Measurements from ENCODE around the gene ARHGAP28.

ARHGAP28 gene

GRCh38 chr18:6775702-6776101 is 46.2 kb downstream of the ARHGAP28 start:
- DNase-seq (ENCODE audit: low read depth in 2 of 2): no peak
- no peak for TF ChIP-seq CTCF (IDR thresholded peaks at IDR 0.05; ENCODE audit: low read depth, low read length)
- H3K4me3 ChIP-seq (replicated peaks in 1 of 2; ENCODE audit: low read depth in 2 of 2, low read length in 2 of 2): no peak overlapping the region

GRCh38 chr18:6776188-6776587 is 46.7 kb downstream of the ARHGAP28 start:
- no peak for TF ChIP-seq CTCF (IDR thresholded peaks at IDR 0.05; ENCODE audit: low read depth, low read length)
- DNase-seq (ENCODE audit: low read depth in 2 of 2): peak; percentile 55 to 91
- H3K4me3 ChIP-seq (replicated peaks in 1 of 2; ENCODE audit: low read depth in 2 of 2, low read length in 2 of 2): no peak overlapping the region

- no peak overlapping the region for H3K4me3 ChIP-seq (replicated peaks in 1 of 2; ENCODE audit: low read depth in 2 of 2, low read length in 2 of 2)
- no peak for DNase-seq (ENCODE audit: low read depth in 2 of 2)
- no peak for TF ChIP-seq CTCF (IDR thresholded peaks at IDR 0.05; ENCODE audit: low read depth, low read length)
Observed at GRCh38 chr18:6777509-6777908, 48.0 kb downstream of the ARHGAP28 start.

- H3K4me3 ChIP-seq (replicated peaks in 1 of 2; ENCODE audit: low read depth in 2 of 2, low read length in 2 of 2): no peak overlapping the region
- TF ChIP-seq CTCF (IDR thresholded peaks at IDR 0.05; ENCODE audit: low read depth, low read length): no peak
- no peak for DNase-seq (ENCODE audit: low read depth in 2 of 2)
Observed at GRCh38 chr18:6778459-6779247, 49.1 kb downstream of the ARHGAP28 start.

- DNase-seq (ENCODE audit: low read depth in 2 of 2): no peak
- no peak overlapping the region for H3K4me3 ChIP-seq (replicated peaks in 1 of 2; ENCODE audit: low read depth in 2 of 2, low read length in 2 of 2)
- TF ChIP-seq CTCF (IDR thresholded peaks at IDR 0.05; ENCODE audit: low read depth, low read length): no peak
Observed at GRCh38 chr18:6781142-6781714, 51.7 kb downstream of the ARHGAP28 start.

- DNase-seq (ENCODE audit: low read depth in 2 of 2): peak; percentile 41 to 67
- no peak overlapping the region for H3K4me3 ChIP-seq (replicated peaks in 1 of 2; ENCODE audit: low read depth in 2 of 2, low read length in 2 of 2)
- no peak for TF ChIP-seq CTCF (IDR thresholded peaks at IDR 0.05; ENCODE audit: low read depth, low read length)
Observed at GRCh38 chr18:6781796-6782195, 52.3 kb downstream of the ARHGAP28 start.

All from cardiac fibroblast (primary cell).